Measurements from ENCODE around the gene GIGYF1.

DNA sequence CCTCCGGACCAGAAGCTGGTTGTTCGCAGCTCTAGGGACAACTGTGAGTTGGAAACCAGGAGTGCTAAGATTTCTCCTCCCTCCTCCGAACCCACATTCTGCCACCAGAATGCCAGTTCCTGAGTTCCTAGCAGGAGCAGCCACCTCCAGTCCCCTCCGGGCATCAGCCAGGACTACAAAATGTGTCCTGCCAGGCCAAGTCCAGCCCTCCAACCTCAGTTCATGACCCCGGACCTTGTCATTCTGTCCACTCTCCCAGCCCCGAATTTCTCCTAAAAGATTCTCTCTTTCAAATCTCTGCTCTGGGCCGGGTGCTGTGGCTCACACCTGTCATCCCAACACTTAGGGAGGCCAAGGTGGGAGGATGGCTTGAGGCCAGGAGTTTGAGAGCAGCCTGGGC is 41.7 kb upstream of the GIGYF1 start:
- TF ChIP-seq EZH2 (IDR thresholded peaks at IDR 0.05; ENCODE audit: low read length), result no peak
- TF ChIP-seq, protein P1, sequence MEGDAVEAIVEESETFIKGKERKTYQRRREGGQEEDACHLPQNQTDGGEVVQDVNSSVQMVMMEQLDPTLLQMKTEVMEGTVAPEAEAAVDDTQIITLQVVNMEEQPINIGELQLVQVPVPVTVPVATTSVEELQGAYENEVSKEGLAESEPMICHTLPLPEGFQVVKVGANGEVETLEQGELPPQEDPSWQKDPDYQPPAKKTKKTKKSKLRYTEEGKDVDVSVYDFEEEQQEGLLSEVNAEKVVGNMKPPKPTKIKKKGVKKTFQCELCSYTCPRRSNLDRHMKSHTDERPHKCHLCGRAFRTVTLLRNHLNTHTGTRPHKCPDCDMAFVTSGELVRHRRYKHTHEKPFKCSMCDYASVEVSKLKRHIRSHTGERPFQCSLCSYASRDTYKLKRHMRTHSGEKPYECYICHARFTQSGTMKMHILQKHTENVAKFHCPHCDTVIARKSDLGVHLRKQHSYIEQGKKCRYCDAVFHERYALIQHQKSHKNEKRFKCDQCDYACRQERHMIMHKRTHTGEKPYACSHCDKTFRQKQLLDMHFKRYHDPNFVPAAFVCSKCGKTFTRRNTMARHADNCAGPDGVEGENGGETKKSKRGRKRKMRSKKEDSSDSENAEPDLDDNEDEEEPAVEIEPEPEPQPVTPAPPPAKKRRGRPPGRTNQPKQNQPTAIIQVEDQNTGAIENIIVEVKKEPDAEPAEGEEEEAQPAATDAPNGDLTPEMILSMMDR (optimal IDR thresholded peaks at IDR 0.05 in 1 of 3, IDR thresholded peaks at IDR 0.05 in 1 of 3, conservative IDR thresholded peaks at IDR 0.05 in 1 of 3; ENCODE audit: extremely low read depth in 1 of 3, insufficient read depth in 2 of 3, low read length in 3 of 3), result no peak
